HEK293 (cell line): Measurements from ENCODE around the gene LUZP2.

Source experiments
- CTCF ChIA-PET: fragments of 350-600 bp; formaldehyde crosslinking; extraction: SDS; loops from one replicate; lab custom pipeline; 2021; ENCODE audit warnings: antibody characterized with exemption; lab: Yijun Ruan, JAX
- POLR2A ChIA-PET: fragments of 300-600 bp; formaldehyde crosslinking; extraction: SDS; loops from one replicate; lab custom pipeline; 2020; ENCODE audit warnings: antibody characterized with exemption, inconsistent platforms; lab: Yijun Ruan, JAX
- H3K27ac ChIP-seq: fragments of 200-500 bp; sonication (Bioruptor generic); 2 replicates; pipeline ENCODE4 v1.5.1; 2014; ENCODE audit warnings: low read depth, low read length, control low read depth, inconsistent platforms; ENCODE audit errors: extremely low read depth
- H3K36me3 ChIP-seq, 2 experiments: fragments of 200-500 bp in 1 of 2; sonication (Bioruptor generic) in 1 of 2; 1 replicate in 1 of 2; 2 replicates in 1 of 2; pipeline ENCODE4 v1.5.1; 2014 to 2017; ENCODE audit warnings: inconsistent platforms in 2 of 2, low read length in 2 of 2; ENCODE audit not compliant: control insufficient read depth in 2 of 2, insufficient read depth in 1 of 2
- H3K4me1 ChIP-seq: fragments of 200-500 bp; sonication (Bioruptor generic); 2 replicates; pipeline ENCODE4 v1.5.1; 2014; ENCODE audit warnings: mild to moderate bottlenecking, low read length, inconsistent platforms; ENCODE audit not compliant: control insufficient read depth, insufficient read depth
- H3K4me3 ChIP-seq: 2 replicates; pipeline ENCODE4 v1.5.1; 2011; ENCODE audit warnings: low read depth, mild to moderate bottlenecking, control low read depth, low read length, moderate library complexity
- H3K9me3 ChIP-seq: fragments of 200-500 bp; sonication (Bioruptor generic); 2 replicates; pipeline ENCODE4 v1.5.1; 2014; ENCODE audit warnings: low read depth, low read length, inconsistent platforms; ENCODE audit not compliant: control insufficient read depth, insufficient read depth
- ATF2 ChIP-seq: fragments of 450-650 bp; formaldehyde crosslinking; IDR thresholded peaks from 2 replicates; pipeline ENCODE4 v1.5.1; 2016; ENCODE audit warnings: missing biosample characterization, missing genetic modification characterization, low read depth
- BCL11B ChIP-seq: fragments of 450-650 bp; formaldehyde crosslinking; IDR thresholded peaks from 2 replicates; pipeline ENCODE4 v1.5.1; 2016; ENCODE audit warnings: low read depth, missing biosample characterization, missing genetic modification characterization
- FEZF1 ChIP-seq: fragments of 450-650 bp; formaldehyde crosslinking; IDR thresholded peaks from 2 replicates; pipeline ENCODE4 v1.5.1; 2016; ENCODE audit warnings: missing biosample characterization, missing genetic modification characterization
- MZF1 ChIP-seq: fragments of 450-650 bp; formaldehyde crosslinking; IDR thresholded peaks from 2 replicates; pipeline ENCODE4 v1.5.1; 2017; ENCODE audit warnings: missing biosample characterization, missing genetic modification characterization, borderline replicate concordance
- SP2 ChIP-seq: fragments of 450-650 bp; formaldehyde crosslinking; IDR thresholded peaks from 2 replicates; pipeline ENCODE4 v1.5.1; 2016; ENCODE audit warnings: missing biosample characterization, missing genetic modification characterization
- ZBTB6 ChIP-seq: fragments of 450-650 bp; formaldehyde crosslinking; IDR thresholded peaks from 2 replicates; pipeline ENCODE4 v1.5.1; 2017; ENCODE audit warnings: missing biosample characterization, missing genetic modification characterization
- ZIC2 ChIP-seq: fragments of 450-650 bp; formaldehyde crosslinking; IDR thresholded peaks from 2 replicates; pipeline ENCODE4 v1.5.1; 2016; ENCODE audit warnings: missing biosample characterization, missing genetic modification characterization
- ZNF18 ChIP-seq: fragments of 450-650 bp; formaldehyde crosslinking; IDR thresholded peaks from 2 replicates; pipeline ENCODE4 v1.5.1; 2016; ENCODE audit warnings: missing biosample characterization, missing genetic modification characterization
- ZNF184 ChIP-seq: fragments of 450-650 bp; IDR thresholded peaks from 2 replicates; pipeline ENCODE4 v1.5.1; 2018; ENCODE audit warnings: missing biosample characterization, mild to moderate bottlenecking, missing genetic modification characterization
- ZNF354C ChIP-seq: fragments of 450-650 bp; formaldehyde crosslinking; IDR thresholded peaks from 2 replicates; pipeline ENCODE4 v1.5.1; 2016; ENCODE audit warnings: missing biosample characterization, missing genetic modification characterization, low read depth, borderline replicate concordance
- ZNF398 ChIP-seq: fragments of 450-650 bp; formaldehyde crosslinking; IDR thresholded peaks from 2 replicates; pipeline ENCODE4 v1.5.1; 2017; ENCODE audit warnings: missing biosample characterization, missing genetic modification characterization
- ZNF423 ChIP-seq: fragments of 450-650 bp; formaldehyde crosslinking; IDR thresholded peaks from 2 replicates; pipeline ENCODE4 v1.5.1; 2016; ENCODE audit warnings: missing biosample characterization, missing genetic modification characterization
- ZNF580 ChIP-seq: fragments of 450-650 bp; formaldehyde crosslinking; IDR thresholded peaks from 2 replicates; pipeline ENCODE4 v1.5.1; 2016; ENCODE audit warnings: missing biosample characterization, missing genetic modification characterization
- ZNF623 ChIP-seq: fragments of 450-650 bp; formaldehyde crosslinking; IDR thresholded peaks from 2 replicates; pipeline ENCODE4 v1.5.1; 2016; ENCODE audit warnings: missing biosample characterization, missing genetic modification characterization
- ZNF792 ChIP-seq: fragments of 450-650 bp; formaldehyde crosslinking; IDR thresholded peaks from 2 replicates; pipeline ENCODE4 v1.5.1; 2016; ENCODE audit warnings: missing biosample characterization, missing genetic modification characterization
- ZNF837 ChIP-seq: fragments of 450-650 bp; formaldehyde crosslinking; IDR thresholded peaks from 2 replicates; pipeline ENCODE4 v1.5.1; 2016; ENCODE audit warnings: missing biosample characterization, missing genetic modification characterization
- ZSCAN18 ChIP-seq: fragments of 450-650 bp; formaldehyde crosslinking; IDR thresholded peaks from 2 replicates; pipeline ENCODE4 v1.5.1; 2016; ENCODE audit warnings: missing biosample characterization, missing genetic modification characterization

Gene LUZP2

GRCh38 chr11:24623121-24623520 lies 126.3 kb downstream of the LUZP2 start:
- CTCF ChIA-PET: no interaction called here
- Histone ChIP-seq H3K4me1 (no peaks in the 10 kb centered on the region), H3K9me3 (no peaks in the 10 kb centered on the region), H3K4me3 (no peak overlapping the region), H3K36me3 (no peaks in the 10 kb centered on the region), H3K27ac (no peak overlapping the region)
- TF ChIP-seq ZNF580 (tag by site-specific recombination) (no peak), BCL11B (tag by site-specific recombination) (no peak), ZNF423 (tag by site-specific recombination) (no peak), ZNF792 (tag by site-specific recombination) (no peak), ZBTB6 (tag by site-specific recombination) (no peak), ZNF18 (tag by site-specific recombination) (no peak), ZNF623 (tag by site-specific recombination) (no peak), ZNF184 (tag by site-specific recombination) (no peak), FEZF1 (no peak)
- POLR2A ChIA-PET: no interaction called here

GRCh38 chr11:24624432-24624831 lies 127.6 kb downstream of the LUZP2 start:
- Histone ChIP-seq H3K36me3 (no peaks in the 10 kb centered on the region), H3K4me1 (no peaks in the 10 kb centered on the region), H3K4me3 (no peak overlapping the region), H3K9me3 (no peaks in the 10 kb centered on the region), H3K27ac (no peak overlapping the region)
- CTCF ChIA-PET: no interaction called here
- TF ChIP-seq SP2 (no peak), ATF2 (tag by site-specific recombination) (no peak), ZNF837 (tag by site-specific recombination) (no peak), ZNF354C (tag by site-specific recombination) (no peak), ZSCAN18 (tag by site-specific recombination) (no peak)
- POLR2A ChIA-PET: no interaction called here

- Histone ChIP-seq H3K4me3 (no peak overlapping the region), H3K36me3 (no peaks in the 10 kb centered on the region), H3K4me1 (no peaks in the 10 kb centered on the region), H3K9me3 (no peaks in the 10 kb centered on the region), H3K27ac (no peak overlapping the region)
- POLR2A ChIA-PET: no interaction called here
- CTCF ChIA-PET: no interaction called here
- TF ChIP-seq ZNF580 (tag by site-specific recombination) (no peak), MZF1 (tag by site-specific recombination) (no peak), ZIC2 (tag by site-specific recombination) (no peak), ZNF398 (tag by site-specific recombination) (no peak)
- TF ChIP-seq, all 188 proteins: peak for 0
These were observed 129.1 kb downstream of the LUZP2 start for GRCh38 chr11:24625975-24626374.
